HepG2 (cell line): Measurements from ENCODE around the gene AANAT. TPM values are rescaled to one million over a fixed set of nuclear protein-coding genes. Genes with fewer than 3 reads are reported as not detected.
A peak's percentile ranks its signal among the peaks of the same experiment; 100 is the strongest.

Experiments used
- ATAC-seq: fragments of 200-7000 bp; cut with Tn5 transposase; 3 replicates; pipeline ENCODE4 v1.9.1; 2020; ENCODE audit warnings: mild to moderate bottlenecking, moderate library complexity
- BruUV-seq: library from RNA; stranded (reverse); fragments of 400-500 nt; replicated peaks from 2 replicates; lab custom pipeline; 2021; lab: Mats Ljungman, UMichigan
- CTCF ChIA-PET: fragments of 300-600 bp; formaldehyde crosslinking; extraction: SDS; loops from one replicate; lab custom pipeline; 2021; ENCODE audit warnings: low total read pairs, inconsistent platforms, low intra/inter-chr PET ratio; lab: Yijun Ruan, JAX
- POLR2A ChIA-PET: fragments of 350-600 bp; sonication (Branson Sonifier 250); formaldehyde crosslinking; loops from one replicate; lab custom pipeline; 2020; ENCODE audit warnings: antibody characterized with exemption, inconsistent platforms; lab: Yijun Ruan, JAX
- DNase-seq: peaks from one replicate; pipeline ENCODE4 v3.0.0-alpha.2; 2015; ENCODE audit warnings: low spot score
- FAIRE-seq: peaks from 3 replicates; lab custom pipeline; 2011; peaks lifted over from hg19 to GRCh38; lab: Jason Lieb, UNC
- H2AFZ ChIP-seq: one replicate; pipeline ENCODE4 v1.6.1; 2011; ENCODE audit warnings: low read length, inconsistent platforms
- H3K27ac ChIP-seq: fragments of 300-600 bp; 3 replicates; pipeline ENCODE4 v1.8.0; 2011; ENCODE audit warnings: mixed run types, mild to moderate bottlenecking, mixed read lengths, low read length, inconsistent platforms; ENCODE audit not compliant: insufficient read depth; ENCODE audit errors: extremely low read length
- H3K27me3 ChIP-seq, 2 experiments: fragments of 200-600 bp in 1 of 2; 2 replicates in 1 of 2; 3 replicates in 1 of 2; pipeline versions ENCODE4 v1.6.0 to v1.8.0; 2011; ENCODE audit warnings: low read length in 2 of 2, mild to moderate bottlenecking in 2 of 2, moderate library complexity in 2 of 2, inconsistent platforms in 1 of 2; ENCODE audit not compliant: insufficient read depth in 2 of 2, control insufficient read depth in 1 of 2
- H3K36me3 ChIP-seq, 2 experiments: fragments of 200-600 bp in 1 of 2; replicated peaks in 1 of 2; 2 replicates in 1 of 2; 3 replicates in 1 of 2; pipeline versions ENCODE4 v1.5.1 to v1.8.0; 2011; ENCODE audit warnings: low read length in 2 of 2, inconsistent platforms in 1 of 2; ENCODE audit not compliant: insufficient read depth in 2 of 2, control insufficient read depth in 1 of 2
- H3K4me1 ChIP-seq: 2 replicates; pipeline ENCODE4 v1.5.1; 2012; ENCODE audit warnings: low read length, inconsistent platforms; ENCODE audit not compliant: insufficient read depth
- H3K4me2 ChIP-seq: 2 replicates; pipeline ENCODE4 v1.6.0; 2011; ENCODE audit warnings: low read depth, low read length, inconsistent platforms
- H3K4me3 ChIP-seq, 3 experiments: fragments of 200-600 bp in 1 of 3; sonication (generic), shearing (Covaris generic) in 1 of 3; replicated peaks in 1 of 3; 2 replicates each; pipeline ENCODE4 v1.5.1; 2011 to 2016; ENCODE audit warnings: low read length in 3 of 3, inconsistent platforms in 2 of 3, low read depth in 2 of 3, mild to moderate bottlenecking in 2 of 3, control low read depth in 1 of 3, mixed read lengths in 1 of 3; ENCODE audit not compliant: insufficient read depth in 1 of 3
- H3K79me2 ChIP-seq: one replicate; pipeline ENCODE4 v1.6.1; 2011; ENCODE audit warnings: low read length, inconsistent platforms; ENCODE audit not compliant: insufficient read depth
- H3K9ac ChIP-seq: 2 replicates; pipeline ENCODE4 v1.6.0; 2011; ENCODE audit warnings: mild to moderate bottlenecking, low read depth, low read length, inconsistent platforms; ENCODE audit not compliant: insufficient read depth
- H3K9me3 ChIP-seq: 2 replicates; pipeline ENCODE4 v1.5.1; 2012; ENCODE audit warnings: mild to moderate bottlenecking, low read length
- H4K20me1 ChIP-seq: 2 replicates; pipeline ENCODE4 v1.6.0; 2011; ENCODE audit warnings: inconsistent platforms, mild to moderate bottlenecking, low read length, moderate library complexity; ENCODE audit not compliant: insufficient read depth
- ATF4 ChIP-seq, 2 experiments: fragments of 450-650 bp in 1 of 2; sonication (generic) in 1 of 2; formaldehyde crosslinking; IDR thresholded peaks; 2 replicates each; pipeline versions ENCODE4 v1.5.0 to v1.8.0; 2020 to 2022; ENCODE audit warnings: mild to moderate bottlenecking in 1 of 2, missing genetic modification reagents in 1 of 2
- HNF4A ChIP-seq: sonication (generic); formaldehyde crosslinking; IDR thresholded peaks from 2 replicates; pipeline ENCODE4 v1.4.0; 2020; ENCODE audit warnings: missing genetic modification reagents
- HOMEZ ChIP-seq: IDR thresholded peaks from 2 replicates; pipeline ENCODE4 v1.6.1; 2016; ENCODE audit warnings: low read depth
- NCOR1 ChIP-seq: fragments of 200-600 bp; sonication (generic); IDR thresholded peaks from 2 replicates; pipeline ENCODE4 v1.7.0; 2017; ENCODE audit warnings: antibody characterized with exemption, low read length, borderline replicate concordance
- NPAS2 ChIP-seq: sonication (generic); formaldehyde crosslinking; IDR thresholded peaks from 2 replicates; pipeline ENCODE4 v1.8.0; 2022; ENCODE audit warnings: mild to moderate bottlenecking, missing genetic modification reagents, borderline replicate concordance
- RAD21 ChIP-seq: fragments of 450-650 bp; formaldehyde crosslinking; IDR thresholded peaks from 2 replicates; pipeline ENCODE4 v1.5.0; 2020; ENCODE audit warnings: mild to moderate bottlenecking
- RARA ChIP-seq: IDR thresholded peaks from 2 replicates; pipeline ENCODE4 v1.6.1; 2016; ENCODE audit warnings: missing genetic modification reagents, missing compliant biosample characterization
- RXRB ChIP-seq: IDR thresholded peaks from 2 replicates; pipeline ENCODE4 v1.6.1; 2016; ENCODE audit warnings: borderline replicate concordance, missing genetic modification reagents, missing compliant biosample characterization
- THAP9 ChIP-seq: sonication (generic); formaldehyde crosslinking; IDR thresholded peaks from 2 replicates; pipeline ENCODE4; 2020; ENCODE audit warnings: missing genetic modification reagents, mild to moderate bottlenecking, borderline replicate concordance
- ZBTB44 ChIP-seq: sonication (generic); formaldehyde crosslinking; IDR thresholded peaks from 2 replicates; pipeline ENCODE4 v1.4.0; 2020; ENCODE audit warnings: missing genetic modification reagents
- ZNF263 ChIP-seq: sonication (generic); formaldehyde crosslinking; IDR thresholded peaks from 2 replicates; pipeline ENCODE4 v1.4.0; 2020; ENCODE audit warnings: missing genetic modification reagents
- ZNF317 ChIP-seq: sonication (generic); formaldehyde crosslinking; IDR thresholded peaks from 2 replicates; pipeline ENCODE4 v1.5.0; 2020; ENCODE audit warnings: mild to moderate bottlenecking, missing genetic modification reagents
- ZNF616 ChIP-seq: sonication (generic); formaldehyde crosslinking; IDR thresholded peaks from 2 replicates; pipeline ENCODE4 v1.5.0; 2020; ENCODE audit warnings: low read depth, mild to moderate bottlenecking, missing genetic modification reagents
- ZNF678 ChIP-seq: sonication (generic); formaldehyde crosslinking; IDR thresholded peaks from 2 replicates; pipeline ENCODE4 v1.4.0; 2020; ENCODE audit warnings: mild to moderate bottlenecking, missing genetic modification reagents
- ZSCAN31 ChIP-seq: sonication (generic); formaldehyde crosslinking; IDR thresholded peaks from 2 replicates; pipeline ENCODE4 v1.5.0; 2020; ENCODE audit warnings: low read depth, mild to moderate bottlenecking, missing genetic modification reagents
- WGBS: methylation state at CpG from one replicate; pipeline ENCODE4 v1.1.6; 2017; ENCODE audit warnings: low lambda C conversion rate; 5-methylcytosine and 5-hydroxymethylcytosine counted together
- in situ Hi-C: cut with HindIII; loops from 2 replicates; pipeline ENCODE4 v1.10.0; 2017; ENCODE audit warnings: low pct_unique_long_range_greater_than_20kb; ENCODE audit not compliant: extremely low pct_ligation_motif_present
- intact Hi-C: fragments of 100-400 bp; cut with micrococcal nuclease; formaldehyde crosslinking; loops from one replicate; pipeline ENCODE4 v1.10.0; 2022; ENCODE audit not compliant: unreplicated experiment
- polyA plus RNA-seq, 8 experiments: library from polyadenylated mRNA; depleted of rRNA in 3 of 8; stranded (reverse) in 7 of 8; unstranded in 1 of 8; fragments of >200 nt; fragmentation: Illumina TruSeq in 4 of 8; extraction: Trizol in 4 of 8; gene quantifications; 2 replicates each; pipeline versions ENCODE4 v1.2.1 to v1.2.3, GENCODE V29; 2011 to 2016; ENCODE audit warnings: low read depth in 4 of 8, missing spikeins in 1 of 8, mixed read lengths in 1 of 8; ENCODE audit not compliant: insufficient read depth in 1 of 8
- total RNA-seq, 5 experiments: library from RNA; depleted of rRNA; stranded (reverse); fragments of >200 nt; fragmentation: Illumina TruSeq; extraction: Trizol; gene quantifications; 2 replicates each; pipeline ENCODE4 v1.2.3, GENCODE V29; 2016; ENCODE audit warnings: low read depth in 1 of 5

Gene AANAT
- total and polyA plus RNA-seq, 2 of the 13 experiments (the other 11 are each of a cell fraction or from before 2014, with no cell fraction given) = 0.07 TPM; not detected in 1

GRCh38 chr17:76446449-76447231 is 20.8 kb upstream of the AANAT start:
- no peak overlapping the region for H2AFZ ChIP-seq
- POLR2A ChIA-PET = interaction anchor here (0.8 to 2.1 kb wide), 4 partner anchors 8 to 63 kb away, joined by 3 to 8 read pairs (median 6); partner anchors contain the start of gene RHBDF2
- no peak overlapping the region for H3K9ac ChIP-seq
- in situ Hi-C loops = no loop called here
- peaks cover 2 to 14% of the 10 kb centered on the region in 2 experiments for H3K36me3 ChIP-seq
- peak overlapping the region; percentile 58 for H3K4me2 ChIP-seq
- H3K79me2 ChIP-seq = peaks cover 98% of the 10 kb centered on the region
- H3K9me3 ChIP-seq = no peaks in the 10 kb centered on the region
- H3K4me3 ChIP-seq = peak overlapping the region in 1 of 3 experiments; percentile 29; a peak in 2 of 6 replicates
- no TSS peak for BruUV-seq
- FAIRE-seq (peak; percentile 89), ATAC-seq (peak; percentile 77), DNase-seq (peak; percentile 84)
- no peaks in the 10 kb centered on the region for H3K27me3 ChIP-seq
- H3K27ac ChIP-seq = peak overlapping the region; percentile 41
- peaks cover 80% of the 10 kb centered on the region for H4K20me1 ChIP-seq
- WGBS = 35% methylated on average over 9 of the region's 9 CpGs
- CTCF ChIA-PET = no interaction called here
- peaks cover 92% of the 10 kb centered on the region for H3K4me1 ChIP-seq
- intact Hi-C loops = no loop called here
- TF ChIP-seq ZNF317 (CRISPR knock-in tag) (no peak), HOMEZ (no peak), ZSCAN31 (CRISPR knock-in tag) (no peak), THAP9 (CRISPR knock-in tag) (no peak), NPAS2 (CRISPR knock-in tag) (no peak), HNF4A (0 out of 2 replicates have a peak, but pooled peaks have one; percentile 19), RAD21 (CRISPR knock-in tag) (no peak), ATF4 (CRISPR knock-in tag; IDR thresholded peaks at IDR 0.05) (no peak), ZNF616 (CRISPR knock-in tag) (no peak), ZNF263 (CRISPR knock-in tag) (0 out of 2 replicates have a peak, but pooled peaks have one; percentile 28), RXRB (CRISPR knock-in tag) (0 out of 2 replicates have a peak, but pooled peaks have one; percentile 28), ZNF678 (CRISPR knock-in tag) (no peak), RARA (CRISPR knock-in tag) (peak; percentile 75), NCOR1 (0 out of 2 replicates have a peak, but pooled peaks have one; percentile 19), ZBTB44 (CRISPR knock-in tag) (no peak)
